Esophagus squamous epithelium (tissue), 5 donors: Measurements from ENCODE around the gene MTRR. TPM values are rescaled to one million over a fixed set of nuclear protein-coding genes. Genes with fewer than 3 reads are reported as not detected.

ENCODE experiments used
- DNase-seq: peaks from one replicate; lab custom pipeline; 2025; lab: John Stamatoyannopoulos, UW
- H3K27ac ChIP-seq, 4 donors: fragments of 200-600 bp; sonication (generic); one replicate each; pipeline ENCODE4 v1.5.1; 2016 to 2019; ENCODE audit warnings: mild to moderate bottlenecking in 1 of 4
- H3K27me3 ChIP-seq, 4 donors: fragments of 200-600 bp; sonication (generic); 1 replicate in 3 of 4; 2 replicates in 1 of 4; pipeline versions ENCODE4 v1.5.1 to v1.6.0; 2017 to 2021; ENCODE audit warnings: antibody characterized with exemption in 1 of 4
- H3K36me3 ChIP-seq, 3 donors: fragments of 200-600 bp; sonication (generic); one replicate each; pipeline ENCODE4 v1.5.1; 2016 to 2019
- H3K4me1 ChIP-seq, 3 donors: fragments of 200-600 bp; sonication (generic); one replicate each; pipeline ENCODE4 v1.5.1; 2017 to 2019
- H3K4me3 ChIP-seq, 4 donors: fragments of 200-600 bp; sonication (generic); 1 replicate in 3 of 4; 2 replicates in 1 of 4; pipeline ENCODE4 v1.5.1; 2016 to 2019; ENCODE audit warnings: mild to moderate bottlenecking in 2 of 4, moderate library complexity in 1 of 4
- H3K9me3 ChIP-seq, 3 donors: fragments of 200-600 bp; sonication (generic); one replicate each; pipeline ENCODE4 v1.5.1; 2016 to 2019
- CTCF ChIP-seq, 6 experiments: fragments of 450-650 bp in 4 of 6; fragments of 200-600 bp in 2 of 6; sonication (generic) in 2 of 6; IDR thresholded peaks; one replicate each; pipeline ENCODE4 v1.5.1; 2016 to 2019; ENCODE audit warnings: antibody characterized with exemption in 6 of 6, mild to moderate bottlenecking in 4 of 6, moderate library complexity in 4 of 6
- POLR2A ChIP-seq, 4 donors: fragments of 450-650 bp; IDR thresholded peaks; one replicate each; pipeline ENCODE4 v1.6.1; 2017; ENCODE audit warnings: antibody characterized with exemption in 4 of 4, mild to moderate bottlenecking in 4 of 4, moderate library complexity in 3 of 4
- WGBS, 2 donors: methylation state at CpG; one replicate each; pipeline ENCODE4 v1.1.5; 2018; 5-methylcytosine and 5-hydroxymethylcytosine counted together
- intact Hi-C: fragments of 100-400 bp; cut with DNase I; formaldehyde crosslinking; loops from one replicate; pipeline ENCODE4 v1.15.0; 2022
- total RNA-seq, 4 donors: library from RNA; depleted of rRNA; stranded (reverse); fragments of >200 nt; gene quantifications; one replicate each; pipeline ENCODE4 v1.1.0, GENCODE V29; 2016
- donor health status: DM: yes; HTN: yes; CAD: no.

Gene MTRR
- total RNA-seq, 4 donors from 2014 or later, result 12.7 to 33.2 (median 21.0) TPM

- WGBS, 2 donors, result 77 to 79% methylated on average over 9 of the region's 9 CpGs
- no peak overlapping the region for H3K27ac ChIP-seq
- H3K9me3 ChIP-seq, result no peaks in the 10 kb centered on the region
- no peaks in the 10 kb centered on the region for H3K27me3 ChIP-seq
- TF ChIP-seq CTCF (IDR thresholded peaks at IDR 0.05) (no peak), POLR2A (IDR thresholded peaks at IDR 0.05) (no peak)
- H3K4me3 ChIP-seq, result no peak overlapping the region
- peaks cover 5 to 89% (median 6%) of the 10 kb centered on the region in 3 donors for H3K36me3 ChIP-seq
- no peak for DNase-seq
- intact Hi-C loops, result no loop called here
- peaks cover 0 to 7% (median 0%) of the 10 kb centered on the region in 3 donors for H3K4me1 ChIP-seq
Observed at GRCh38 chr5:7877851-7878250, 8.9 kb downstream of the MTRR start.

DNA sequence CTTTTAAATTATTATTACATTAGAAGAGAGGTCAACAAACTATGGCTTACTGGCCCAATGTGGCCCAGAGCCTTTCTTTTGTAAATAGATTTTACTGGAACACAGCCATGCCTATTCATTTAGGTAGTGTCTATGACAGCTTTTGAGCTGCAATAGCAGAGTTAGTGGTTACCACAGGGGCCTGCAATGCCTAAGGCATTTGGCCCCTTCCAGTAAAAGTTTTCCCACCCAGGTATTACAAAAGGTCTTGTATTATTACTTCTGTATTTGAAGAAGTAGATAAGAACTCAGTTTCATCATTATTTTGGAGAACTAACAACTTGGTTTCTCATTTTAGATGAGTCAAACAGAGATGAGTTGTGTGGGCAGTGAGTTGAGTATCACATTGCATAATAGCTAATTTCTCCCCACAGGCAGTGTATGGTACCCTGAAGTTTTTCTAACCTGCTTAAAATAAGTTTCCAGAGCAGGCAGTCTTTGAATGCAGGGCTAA lies 9.5 kb downstream of the MTRR start:
- no peak overlapping the region for H3K27ac ChIP-seq
- H3K36me3 ChIP-seq, result peaks cover 5 to 91% (median 6%) of the 10 kb centered on the region in 3 donors
- intact Hi-C loops, result no loop called here
- no peak for DNase-seq
- H3K4me3 ChIP-seq, result no peak overlapping the region
- no peaks in the 10 kb centered on the region for H3K27me3 ChIP-seq
- H3K4me1 ChIP-seq, result peaks cover 0 to 5% (median 0%) of the 10 kb centered on the region in 3 donors
- TF ChIP-seq CTCF (IDR thresholded peaks at IDR 0.05), result no peak
- no peak for TF ChIP-seq POLR2A (IDR thresholded peaks at IDR 0.05)
- H3K9me3 ChIP-seq, result no peaks in the 10 kb centered on the region

- Histone ChIP-seq H3K36me3 (peaks cover 5 to 100% (median 6%) of the 10 kb centered on the region in 3 donors), H3K4me1 (peaks cover 0 to 5% (median 0%) of the 10 kb centered on the region in 3 donors), H3K4me3 (no peak overlapping the region), H3K27me3 (no peaks in the 10 kb centered on the region), H3K9me3 (no peaks in the 10 kb centered on the region), H3K27ac (no peak overlapping the region)
- 88 to 94% methylated on average over 1 to 2 of the region's 4 CpGs for WGBS, 2 donors
- no peak for TF ChIP-seq POLR2A (IDR thresholded peaks at IDR 0.05)
- no peak for TF ChIP-seq CTCF (IDR thresholded peaks at IDR 0.05)
- no peak for DNase-seq
- intact Hi-C loops, result no loop called here
Observed at GRCh38 chr5:7881091-7881490, 12.1 kb downstream of the MTRR start.

DNA sequence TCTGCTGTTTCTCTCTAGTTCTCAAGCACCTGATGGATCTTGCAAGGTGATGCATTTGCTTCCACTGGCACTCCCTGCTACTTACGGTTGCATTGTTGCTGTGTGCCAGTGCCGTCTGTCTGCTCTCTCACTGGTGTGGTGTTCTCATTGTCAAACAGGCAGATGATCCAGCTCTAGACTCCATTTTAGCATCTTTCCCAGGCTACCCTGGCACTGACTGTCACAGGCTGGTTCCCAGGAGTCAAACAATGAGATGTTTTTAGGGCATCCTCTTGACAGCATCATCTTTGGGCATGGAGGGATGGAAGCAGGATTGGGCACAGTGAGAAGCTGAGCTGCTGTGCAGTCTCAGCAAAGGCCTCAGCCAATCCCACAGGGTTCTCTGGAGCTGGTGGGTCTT lies 12.9 kb downstream of the MTRR start:
- no peak for DNase-seq
- H3K36me3 ChIP-seq, result peaks cover 5 to 100% (median 6%) of the 10 kb centered on the region in 3 donors
- no peak overlapping the region for H3K4me3 ChIP-seq
- H3K27me3 ChIP-seq, result no peaks in the 10 kb centered on the region
- peaks cover 0 to 5% (median 0%) of the 10 kb centered on the region in 3 donors for H3K4me1 ChIP-seq
- TF ChIP-seq CTCF (IDR thresholded peaks at IDR 0.05), result no peak
- TF ChIP-seq POLR2A (IDR thresholded peaks at IDR 0.05), result no peak
- intact Hi-C loops, result no loop called here
- H3K9me3 ChIP-seq, result no peaks in the 10 kb centered on the region
- WGBS, 2 donors, result 80 to 95% methylated on average over 2 of the region's 2 CpGs
- no peak overlapping the region for H3K27ac ChIP-seq

GRCh38 chr5:7882926-7883325 lies 14.0 kb downstream of the MTRR start:
- Histone ChIP-seq H3K4me1 (peaks cover 0 to 8% (median 0%) of the 10 kb centered on the region in 3 donors), H3K27me3 (no peaks in the 10 kb centered on the region), H3K4me3 (no peak overlapping the region), H3K27ac (no peak overlapping the region), H3K9me3 (no peaks in the 10 kb centered on the region), H3K36me3 (peaks cover 5 to 91% (median 6%) of the 10 kb centered on the region in 3 donors)
- intact Hi-C loops, result no loop called here
- DNase-seq, result no peak
- 81 to 89% methylated on average over 4 of the region's 4 CpGs for WGBS, 2 donors
- TF ChIP-seq POLR2A (IDR thresholded peaks at IDR 0.05) (no peak), CTCF (IDR thresholded peaks at IDR 0.05) (no peak)
